Nephron progenitor cell (in vitro differentiated cells): ENCODE measurements around the gene MLANA.

Source experiments
- DNase-seq: peaks from one replicate; pipeline ENCODE4 v3.0.0; 2021
- H3K27ac Mint-ChIP-seq: 2 replicates; pipeline ENCODE4 v1.8.0; 2021; ENCODE audit warnings: mild to moderate bottlenecking, moderate library complexity, mixed read lengths
- H3K27me3 Mint-ChIP-seq: 2 replicates; pipeline ENCODE4 v1.8.0; 2021; ENCODE audit warnings: mild to moderate bottlenecking, low read depth, mixed read lengths; ENCODE audit not compliant: poor library complexity
- H3K36me3 Mint-ChIP-seq: 2 replicates; pipeline ENCODE4 v1.8.0; 2021; ENCODE audit warnings: low read depth, mixed read lengths
- H3K4me1 Mint-ChIP-seq: 2 replicates; pipeline ENCODE4 v1.8.0; 2021; ENCODE audit warnings: mixed read lengths
- H3K4me3 Mint-ChIP-seq: 2 replicates; pipeline ENCODE4 v1.8.0; 2021; ENCODE audit warnings: mild to moderate bottlenecking, moderate library complexity, mixed read lengths
- H3K9me3 Mint-ChIP-seq: 2 replicates; pipeline ENCODE4 v1.8.0; 2021; ENCODE audit warnings: mild to moderate bottlenecking, moderate library complexity, mixed read lengths
- TF ChIP-seq, protein P1 (sequence below): fragments of 200-600 bp; sonication (generic); IDR thresholded peaks from 2 replicates; pipeline ENCODE4 v1.5.0; 2021; ENCODE audit warnings: antibody characterized with exemption

The MLANA gene

DNA sequence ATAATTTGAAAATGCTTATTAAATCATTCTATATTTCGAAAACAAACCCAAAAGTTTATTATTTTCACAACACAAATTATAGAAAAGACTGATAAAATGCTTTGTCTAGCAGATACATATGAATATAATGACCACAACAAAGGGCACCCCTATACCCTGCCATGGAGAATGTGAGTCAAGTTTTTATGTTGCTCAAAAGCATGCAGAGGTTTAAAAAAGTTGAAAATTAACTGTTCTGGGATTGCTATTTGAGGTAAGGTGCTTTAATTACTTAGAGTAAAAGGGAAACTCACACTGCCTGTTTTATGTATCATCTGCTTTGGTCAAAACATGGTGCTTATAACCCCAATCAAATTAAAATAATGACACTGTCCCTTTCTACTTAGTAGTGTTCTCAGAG is 41.0 kb downstream of the MLANA start:
- TF ChIP-seq, protein P1, sequence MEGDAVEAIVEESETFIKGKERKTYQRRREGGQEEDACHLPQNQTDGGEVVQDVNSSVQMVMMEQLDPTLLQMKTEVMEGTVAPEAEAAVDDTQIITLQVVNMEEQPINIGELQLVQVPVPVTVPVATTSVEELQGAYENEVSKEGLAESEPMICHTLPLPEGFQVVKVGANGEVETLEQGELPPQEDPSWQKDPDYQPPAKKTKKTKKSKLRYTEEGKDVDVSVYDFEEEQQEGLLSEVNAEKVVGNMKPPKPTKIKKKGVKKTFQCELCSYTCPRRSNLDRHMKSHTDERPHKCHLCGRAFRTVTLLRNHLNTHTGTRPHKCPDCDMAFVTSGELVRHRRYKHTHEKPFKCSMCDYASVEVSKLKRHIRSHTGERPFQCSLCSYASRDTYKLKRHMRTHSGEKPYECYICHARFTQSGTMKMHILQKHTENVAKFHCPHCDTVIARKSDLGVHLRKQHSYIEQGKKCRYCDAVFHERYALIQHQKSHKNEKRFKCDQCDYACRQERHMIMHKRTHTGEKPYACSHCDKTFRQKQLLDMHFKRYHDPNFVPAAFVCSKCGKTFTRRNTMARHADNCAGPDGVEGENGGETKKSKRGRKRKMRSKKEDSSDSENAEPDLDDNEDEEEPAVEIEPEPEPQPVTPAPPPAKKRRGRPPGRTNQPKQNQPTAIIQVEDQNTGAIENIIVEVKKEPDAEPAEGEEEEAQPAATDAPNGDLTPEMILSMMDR, result no peak
- no peaks in the 10 kb centered on the region for H3K36me3 Mint-ChIP-seq

DNA sequence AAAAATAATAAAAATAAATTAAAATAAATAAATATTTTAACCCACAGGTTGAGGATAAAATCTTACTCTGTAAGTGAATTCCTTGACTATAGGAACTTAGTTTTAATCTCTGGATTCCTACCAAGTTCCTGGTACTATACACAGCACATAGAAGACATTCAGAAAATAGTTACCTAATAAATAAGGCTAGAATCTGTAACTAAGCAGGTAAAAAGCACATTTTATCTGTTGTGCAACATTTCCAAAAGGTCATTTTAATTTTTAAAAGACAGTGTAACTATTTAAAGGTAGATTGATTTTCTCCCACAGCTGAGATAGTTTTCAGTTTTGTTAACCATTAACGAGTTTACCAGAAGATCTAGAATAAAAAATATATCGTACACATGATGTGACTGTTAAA is 47.8 kb downstream of the MLANA start:
- Mint-ChIP-seq H3K4me3 (no peak overlapping the region), H3K9me3 (no peaks in the 10 kb centered on the region)

More for the DNA sequence above, 41.0 kb downstream of the MLANA start:
- no peak overlapping the region for H3K4me3 Mint-ChIP-seq
- no peaks in the 10 kb centered on the region for H3K27me3 Mint-ChIP-seq
- no peak for DNase-seq
- no peaks in the 10 kb centered on the region for H3K4me1 Mint-ChIP-seq
- H3K9me3 Mint-ChIP-seq, result no peaks in the 10 kb centered on the region
- H3K27ac Mint-ChIP-seq, result no peak overlapping the region

DNA sequence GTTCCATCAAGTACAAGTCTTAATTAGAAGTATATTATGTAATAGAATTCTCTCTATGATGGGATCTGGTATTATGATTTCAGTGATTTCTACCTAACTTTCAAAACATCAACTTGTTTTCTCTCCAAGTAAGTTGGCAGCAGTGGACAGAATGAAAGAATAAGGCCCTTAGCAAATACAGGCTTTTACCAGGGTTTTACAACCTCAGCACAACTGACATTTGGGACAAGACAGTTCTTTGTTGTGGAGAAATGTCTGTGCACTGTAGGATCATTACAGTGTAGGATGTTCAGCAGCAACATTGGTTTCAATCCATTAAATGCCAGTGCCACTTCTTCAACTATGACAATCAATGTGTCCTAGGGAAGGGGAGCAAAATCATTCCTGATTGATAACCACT is 48.8 kb downstream of the MLANA start:
- DNase-seq, result no peak
- TF ChIP-seq, protein P1, result no peak
- H3K4me1 Mint-ChIP-seq, result no peaks in the 10 kb centered on the region
- no peaks in the 10 kb centered on the region for H3K36me3 Mint-ChIP-seq
- H3K9me3 Mint-ChIP-seq, result no peaks in the 10 kb centered on the region
- H3K4me3 Mint-ChIP-seq, result no peak overlapping the region
- H3K27me3 Mint-ChIP-seq, result no peaks in the 10 kb centered on the region
- no peak overlapping the region for H3K27ac Mint-ChIP-seq

More for the DNA sequence above, 47.8 kb downstream of the MLANA start:
- Mint-ChIP-seq H3K36me3 (no peaks in the 10 kb centered on the region), H3K27me3 (no peaks in the 10 kb centered on the region), H3K4me1 (no peaks in the 10 kb centered on the region), H3K27ac (no peak overlapping the region)
- no peak for DNase-seq
- TF ChIP-seq, protein P1, result no peak

DNA sequence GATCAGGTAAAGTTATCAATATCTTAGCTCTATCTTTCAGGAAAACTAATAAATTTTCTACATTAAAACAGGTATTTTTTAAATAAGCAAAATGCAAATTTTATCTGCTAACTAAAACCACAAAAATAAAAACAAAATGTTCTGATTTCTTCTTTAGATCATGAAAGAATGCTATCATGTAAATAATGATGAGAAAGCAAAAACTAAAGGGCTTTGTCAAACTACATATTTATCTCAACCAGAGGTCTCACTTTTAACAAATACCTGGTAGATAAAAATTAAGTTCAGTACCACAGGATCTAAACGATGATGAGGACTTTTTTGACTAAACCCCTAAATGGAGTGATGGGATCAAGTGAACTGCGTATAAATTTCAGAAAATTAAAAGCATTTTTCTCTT is 50.5 kb downstream of the MLANA start:
- no peaks in the 10 kb centered on the region for H3K9me3 Mint-ChIP-seq
- no peaks in the 10 kb centered on the region for H3K4me1 Mint-ChIP-seq
- no peak overlapping the region for H3K27ac Mint-ChIP-seq
- TF ChIP-seq, protein P1, result no peak
- no peak for DNase-seq
- H3K4me3 Mint-ChIP-seq, result no peak overlapping the region
- no peaks in the 10 kb centered on the region for H3K36me3 Mint-ChIP-seq
- no peaks in the 10 kb centered on the region for H3K27me3 Mint-ChIP-seq

DNA sequence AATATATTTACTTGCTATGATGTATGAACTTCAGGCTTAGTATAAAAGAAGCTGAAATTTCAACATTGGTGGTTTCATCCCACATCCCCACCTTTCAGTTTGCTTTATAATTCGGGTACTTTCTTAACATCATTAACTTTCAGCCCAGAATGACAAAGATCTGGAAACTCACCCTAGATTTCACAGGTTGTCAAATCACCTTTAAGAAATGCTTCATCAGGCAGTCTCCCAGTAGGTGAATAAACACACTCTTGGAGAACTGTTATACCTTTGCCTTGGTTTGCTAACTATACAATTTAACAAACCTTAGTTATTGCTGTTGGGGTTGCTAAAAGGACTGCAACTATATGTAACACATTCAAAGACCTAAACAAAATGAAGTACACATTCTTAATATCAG is 54.4 kb downstream of the MLANA start:
- TF ChIP-seq, protein P1, result no peak
- no peak overlapping the region for H3K4me3 Mint-ChIP-seq
- DNase-seq, result no peak
- no peak overlapping the region for H3K27ac Mint-ChIP-seq
- peaks cover 22% of the 10 kb centered on the region for H3K4me1 Mint-ChIP-seq
- H3K36me3 Mint-ChIP-seq, result no peaks in the 10 kb centered on the region
- no peaks in the 10 kb centered on the region for H3K9me3 Mint-ChIP-seq
- H3K27me3 Mint-ChIP-seq, result no peaks in the 10 kb centered on the region

DNA sequence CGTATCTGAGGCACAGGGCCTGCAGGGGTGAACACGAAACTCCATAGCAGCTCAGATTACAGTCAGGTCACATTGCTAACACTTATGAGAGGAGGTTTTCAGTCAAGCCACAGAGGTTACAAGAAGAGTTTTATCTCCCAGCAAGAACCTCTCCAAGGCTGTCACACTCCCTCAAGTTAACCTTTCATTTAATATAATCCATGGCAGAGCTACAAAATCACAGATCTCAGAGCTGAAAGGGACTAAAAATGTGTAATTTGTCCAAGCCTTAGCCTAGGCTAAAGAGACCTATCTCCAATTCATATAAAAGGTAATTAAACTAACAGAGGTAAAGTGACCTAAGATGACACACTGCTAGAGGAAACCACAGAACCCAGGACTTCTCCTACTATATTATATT is 57.2 kb downstream of the MLANA start:
- H3K36me3 Mint-ChIP-seq, result no peaks in the 10 kb centered on the region
- H3K27me3 Mint-ChIP-seq, result no peaks in the 10 kb centered on the region
- no peaks in the 10 kb centered on the region for H3K9me3 Mint-ChIP-seq
- H3K27ac Mint-ChIP-seq, result peak overlapping the region; percentile 90
- H3K4me1 Mint-ChIP-seq, result peaks cover 22% of the 10 kb centered on the region
- DNase-seq, result peak; percentile 3
- TF ChIP-seq, protein P1, result no peak
- no peak overlapping the region for H3K4me3 Mint-ChIP-seq
